HG03060 (cell line): ENCODE results near the gene SLC36A4.
"Not testable (repeated sequence)": the region's sequence is repeated elsewhere in the genome, so short reads cannot be mapped to it uniquely, and the experiment has no call there.

Experiments used
- ATAC-seq: cut with Tn5 transposase; IDR thresholded peaks from one replicate; pipeline ENCODE4 v1.9.1; 2021; ENCODE audit warnings: low read depth, moderate number of reproducible peaks; ENCODE audit not compliant: unreplicated experiment

SLC36A4 gene

DNA sequence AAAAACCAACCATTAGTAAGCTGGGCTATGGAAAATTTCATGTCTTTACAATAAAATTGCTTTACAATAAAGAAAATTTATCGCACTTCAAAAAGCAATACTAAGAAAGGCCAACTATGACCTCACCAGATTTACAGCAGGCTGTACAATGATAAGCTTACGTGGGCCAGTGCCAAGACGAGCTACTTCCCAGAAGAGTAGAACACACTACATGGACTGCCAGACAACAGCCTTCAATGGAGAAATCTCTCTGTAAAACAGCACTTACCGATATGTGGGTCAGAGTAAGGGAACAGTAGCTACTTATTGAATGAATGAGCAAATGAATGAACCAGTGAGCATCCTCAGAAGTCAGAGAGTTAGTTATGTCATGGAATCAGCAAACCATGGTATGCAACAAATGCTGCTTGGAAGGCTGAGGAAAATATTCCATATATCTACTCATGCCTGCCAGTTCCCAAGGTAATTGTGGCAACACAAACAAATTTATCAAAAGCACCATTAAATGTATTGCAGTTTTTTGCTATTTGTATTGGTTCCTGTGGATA lies 74.4 kb downstream of the SLC36A4 start:
- ATAC-seq: no peak

DNA sequence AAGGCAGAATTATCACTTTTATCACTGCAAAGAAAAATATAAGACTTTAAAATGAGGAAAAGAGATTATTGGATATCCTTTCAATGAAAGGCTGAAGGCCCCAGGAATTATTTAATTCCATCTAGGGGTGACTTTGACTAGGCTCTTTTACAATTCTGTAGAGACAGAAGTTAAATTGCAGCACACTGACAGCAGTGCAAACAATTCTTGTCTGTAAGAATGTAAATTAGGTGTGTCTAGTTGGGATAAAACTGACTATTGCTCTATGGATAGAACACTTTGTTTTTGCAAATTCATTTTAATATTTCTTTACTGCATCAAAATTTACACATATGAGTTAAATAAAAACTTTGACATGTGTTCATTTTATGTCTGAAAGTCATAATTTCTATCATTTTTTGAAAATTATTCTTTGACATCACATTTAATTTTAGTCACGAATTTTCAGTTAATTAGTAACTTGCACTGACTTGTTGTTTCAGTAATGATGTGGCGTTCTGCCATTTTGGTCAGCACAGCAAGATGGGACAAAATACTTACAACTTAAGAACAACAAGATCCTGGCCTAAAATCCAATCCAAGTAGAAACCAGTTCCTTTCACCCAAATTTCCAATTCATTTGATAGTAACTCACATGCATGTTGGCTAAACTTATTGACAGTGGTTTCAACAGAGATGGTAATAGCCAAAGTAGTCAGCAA lies 75.1 kb downstream of the SLC36A4 start:
- ATAC-seq: no peak

DNA sequence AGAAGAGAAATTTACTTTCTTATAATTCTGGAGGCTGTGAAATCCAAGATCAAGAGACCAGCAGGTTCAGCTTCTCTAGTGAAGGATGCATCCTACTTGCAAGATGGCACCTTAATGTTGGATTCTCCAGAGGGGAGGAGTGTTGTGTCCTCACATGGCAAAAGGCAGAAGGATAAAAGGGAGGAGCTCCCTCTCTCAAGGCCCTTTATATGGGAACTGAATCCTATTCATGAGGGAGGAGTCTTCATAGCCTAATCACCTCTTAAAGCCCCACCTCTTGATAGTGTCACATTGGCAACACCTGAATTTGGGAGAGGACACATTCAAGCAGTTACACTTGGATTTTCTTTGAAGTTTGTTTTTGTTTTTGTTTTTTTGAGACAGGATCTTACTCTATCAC lies 79.5 kb downstream of the SLC36A4 start:
- no peak for ATAC-seq

DNA sequence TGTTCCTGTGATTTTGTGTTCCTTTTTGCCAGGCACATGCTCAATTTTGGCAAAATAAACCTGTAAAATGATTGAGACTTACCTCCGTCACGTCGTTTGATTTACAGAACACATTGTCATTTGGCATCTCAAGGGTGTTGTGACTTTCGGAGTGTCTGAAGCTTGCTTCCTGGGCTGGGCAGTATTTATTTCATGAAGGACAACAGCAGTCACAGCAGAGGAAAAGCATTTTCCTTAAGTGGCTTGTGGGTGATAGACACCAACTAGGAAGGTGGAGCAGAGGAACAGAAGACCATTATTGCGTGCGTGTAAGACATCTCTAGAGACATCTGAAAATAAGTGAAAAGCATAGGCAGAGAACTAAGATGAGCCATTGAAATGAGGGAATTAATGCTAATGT lies 80.2 kb downstream of the SLC36A4 start:
- ATAC-seq: no peak

DNA sequence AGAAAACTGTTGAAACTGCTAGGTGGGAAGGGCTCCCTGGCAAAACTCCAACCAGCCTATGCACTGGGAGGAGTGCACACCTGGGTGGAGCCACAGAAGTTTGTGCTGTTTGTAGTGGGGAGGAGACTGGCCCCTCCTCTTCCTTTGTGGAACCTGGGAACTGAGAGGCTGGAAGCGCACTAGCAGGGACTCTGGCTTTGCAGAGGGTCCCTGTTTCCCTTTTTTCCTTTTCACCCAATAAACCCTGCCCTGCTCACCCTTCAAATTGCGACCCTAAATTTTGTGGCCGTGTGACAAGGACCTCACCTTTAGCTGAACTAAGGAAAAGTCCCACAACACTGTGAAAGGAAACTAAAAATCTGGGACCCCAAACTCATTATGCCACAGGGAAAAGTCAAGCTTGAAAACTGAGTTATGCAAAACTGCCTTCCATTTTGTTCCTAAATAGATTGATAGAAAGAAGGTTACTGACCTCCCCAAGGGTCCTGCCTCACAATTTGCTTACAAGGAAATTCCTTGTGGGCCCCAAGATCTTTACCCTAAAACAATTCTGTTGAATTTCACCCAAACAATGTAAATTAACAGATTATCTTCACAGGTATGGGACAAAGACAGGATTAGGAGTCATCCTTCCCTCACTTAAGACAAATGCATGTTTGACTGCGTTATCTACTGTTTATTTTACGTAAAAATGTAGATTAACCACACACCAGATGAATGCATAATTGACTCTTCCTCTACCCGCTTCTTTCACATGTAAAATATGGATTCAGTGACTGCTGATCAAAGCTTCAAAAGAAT lies 81.0 kb downstream of the SLC36A4 start:
- ATAC-seq: no peak

DNA sequence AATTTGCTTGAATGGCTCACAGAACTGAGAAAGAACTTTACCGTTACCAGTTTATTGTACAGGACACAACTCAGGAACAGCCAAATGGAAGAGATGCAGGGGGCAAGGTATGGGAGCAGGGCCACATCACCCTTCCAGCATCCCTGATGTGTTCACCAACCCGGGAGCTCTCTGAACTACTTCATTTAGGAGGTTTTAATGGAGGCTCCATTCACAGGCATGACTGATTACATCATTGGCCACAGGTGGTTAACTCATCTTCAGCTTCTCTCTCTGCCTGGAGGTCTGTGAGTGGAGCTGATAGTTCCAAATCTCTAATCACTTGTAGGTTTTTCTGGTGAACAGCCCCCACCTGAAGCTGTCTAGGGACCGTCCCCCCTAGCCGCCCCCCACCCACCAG lies 83.5 kb downstream of the SLC36A4 start:
- no peak for ATAC-seq

DNA sequence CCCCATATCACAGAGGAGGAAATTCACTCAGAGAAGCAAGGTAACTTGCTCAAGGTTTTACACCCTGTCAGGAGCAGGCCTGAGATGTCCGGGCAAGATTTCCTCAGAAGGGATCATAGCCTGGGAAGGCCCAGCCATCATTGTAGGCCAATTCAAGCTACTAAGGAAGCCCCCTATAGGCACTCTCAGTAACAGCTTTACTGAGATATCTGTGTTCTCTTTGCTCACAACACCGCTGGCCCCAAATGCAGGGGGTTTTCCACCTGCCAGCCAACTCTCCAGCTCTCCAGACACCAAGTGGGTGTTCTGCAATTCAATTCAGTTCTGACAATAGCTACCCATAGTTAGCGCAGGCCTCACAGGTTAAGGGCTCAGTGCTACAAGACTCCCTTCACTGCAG lies 84.0 kb downstream of the SLC36A4 start:
- no peak for ATAC-seq

DNA sequence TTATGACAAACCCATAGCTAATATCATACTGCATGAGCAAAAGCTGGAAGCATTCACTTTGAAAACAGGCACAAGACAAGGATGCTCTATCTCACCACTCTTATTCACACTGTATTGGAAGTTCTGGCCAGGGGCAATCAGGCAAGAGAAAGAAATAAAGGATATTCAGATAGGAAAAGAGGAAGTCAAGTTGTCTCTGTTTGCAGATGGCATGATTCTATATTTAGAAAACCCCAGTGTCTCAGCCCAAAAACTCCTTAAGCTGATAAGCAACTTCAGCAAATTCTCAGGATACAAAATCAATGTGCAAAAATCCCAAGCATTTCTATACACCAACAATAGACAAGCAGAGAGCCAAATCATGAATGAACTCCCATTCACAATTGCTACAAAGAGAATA lies 86.6 kb downstream of the SLC36A4 start:
- ATAC-seq: not testable (repeated sequence)

DNA sequence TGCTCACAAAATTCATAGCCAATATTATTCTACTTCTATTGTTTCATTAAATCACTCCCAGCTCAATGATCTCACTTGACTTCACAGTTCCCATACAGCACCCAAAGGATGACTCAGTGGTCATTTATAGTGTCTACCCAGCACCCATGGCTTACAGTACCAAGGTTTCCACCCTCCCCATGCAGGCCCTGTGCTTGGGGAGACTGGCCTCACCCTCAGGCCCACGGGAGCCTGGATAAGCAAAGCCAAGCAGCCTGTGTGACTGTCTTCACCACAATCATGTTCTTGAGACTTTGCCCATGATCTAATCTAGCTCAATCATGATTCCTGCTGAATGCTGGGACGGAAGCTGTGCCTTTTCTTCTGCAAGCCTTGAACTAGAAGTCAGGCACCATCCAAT lies 97.6 kb downstream of the SLC36A4 start:
- no peak for ATAC-seq

DNA sequence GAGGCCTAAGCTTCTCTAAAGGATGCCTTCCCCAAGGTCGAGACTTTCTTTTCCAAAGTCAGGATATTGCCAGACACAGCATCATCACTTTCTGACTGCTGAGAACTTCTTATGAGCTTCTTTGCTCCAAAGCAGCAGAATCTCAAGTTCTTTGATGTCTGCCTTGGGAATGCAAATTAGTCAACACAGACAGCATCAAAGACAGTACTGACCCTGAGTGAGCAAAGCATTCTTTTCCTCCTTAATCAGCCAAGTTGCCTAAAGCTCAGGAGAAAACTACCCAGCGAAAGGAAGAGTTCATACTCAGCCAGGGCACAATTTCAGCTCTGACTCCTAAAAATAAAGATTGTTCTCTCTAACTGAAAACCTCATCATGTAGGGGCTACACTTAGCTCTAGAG lies 98.0 kb downstream of the SLC36A4 start:
- ATAC-seq: no peak
